Measurements from ENCODE around the gene ATP2C2.
A peak's percentile ranks its signal among the peaks of the same experiment; 100 is the strongest.

ATP2C2 gene

GRCh38 chr16:84502581-84502980 lies 134.2 kb downstream of the ATP2C2 start:
- H3K27ac ChIP-seq (ENCODE audit: low read length), result no peak overlapping the region
- H3K79me2 ChIP-seq (ENCODE audit: low read length), result no peaks in the 10 kb centered on the region
- H3K27me3 ChIP-seq (replicated peaks; ENCODE audit: insufficient read depth, low read length), result no peaks in the 10 kb centered on the region
- H3K36me3 ChIP-seq (replicated peaks; ENCODE audit: insufficient read depth, low read length), result no peaks in the 10 kb centered on the region
- H4K20me1 ChIP-seq (ENCODE audit: insufficient read depth, low read length), result no peaks in the 10 kb centered on the region
- no peaks in the 10 kb centered on the region for H3K9me2 ChIP-seq (replicated peaks; ENCODE audit: insufficient read depth, low read length)
- H3K9ac ChIP-seq (ENCODE audit: low read length), result no peak overlapping the region
- no peak overlapping the region for H3K4me2 ChIP-seq (ENCODE audit: low read depth, low read length)
- 0 out of 2 replicates have a peak, but pooled peaks cover 10% of the 10 kb centered on the region for H3K4me1 ChIP-seq (ENCODE audit: low read length)
- no peak for DNase-seq
- no peak for TF ChIP-seq CTCF (IDR thresholded peaks at IDR 0.05; ENCODE audit: low read length)
- no peak for TF ChIP-seq EZH2phosphoT487 (IDR thresholded peaks at IDR 0.05; ENCODE audit: low read length)
- no peak for TF ChIP-seq EZH2 (optimal IDR thresholded peaks at IDR 0.05; ENCODE audit: low read depth, low read length)
- H3F3A ChIP-seq (ENCODE audit: insufficient read depth, low read length), result peaks cover 6% of the 10 kb centered on the region; the same call in 1 of the 2 replicates
- H2AFZ ChIP-seq (ENCODE audit: low read length), result no peak overlapping the region
- no peaks in the 10 kb centered on the region for H3K9me3 ChIP-seq (replicated peaks; ENCODE audit: insufficient read depth, low read length)
- no peak overlapping the region for H3K4me3 ChIP-seq (ENCODE audit: low read length)

GRCh38 chr16:84503751-84504395 lies 135.5 kb downstream of the ATP2C2 start:
- peak overlapping the region; percentile 51; the same call in 1 of the 2 replicates for H3K9ac ChIP-seq (ENCODE audit: low read length)

GRCh38 chr16:84504420-84505248 lies 136.3 kb downstream of the ATP2C2 start, which contains the start of gene MEAK7:
Gene MEAK7 (minus strand): TSS chr16:84504659. CDS start chr16:84498086, 6,573 bp downstream.
- Histone ChIP-seq H3K79me2 (ENCODE audit: low read length) (no peaks in the 10 kb centered on the region), H4K20me1 (ENCODE audit: insufficient read depth, low read length) (no peaks in the 10 kb centered on the region), H2AFZ (ENCODE audit: low read length) (peak within 1 kb of the TSS; percentile 78), H3K4me1 (ENCODE audit: low read length) (0 out of 2 replicates have a peak, but pooled peaks cover 10% of the 10 kb centered on the region), H3K27me3 (replicated peaks; ENCODE audit: insufficient read depth, low read length) (no peaks in the 10 kb centered on the region), H3K4me3 (ENCODE audit: low read length) (peak within 1 kb of the TSS; percentile 77), H3K9me2 (replicated peaks; ENCODE audit: insufficient read depth, low read length) (no peaks in the 10 kb centered on the region), H3K4me2 (ENCODE audit: low read depth, low read length) (peak within 1 kb of the TSS; percentile 69), H3F3A (ENCODE audit: insufficient read depth, low read length) (peaks cover 6% of the 10 kb centered on the region; the same call in 1 of the 2 replicates), H3K9me3 (replicated peaks; ENCODE audit: insufficient read depth, low read length) (no peaks in the 10 kb centered on the region), H3K36me3 (replicated peaks; ENCODE audit: insufficient read depth, low read length) (no peaks in the 10 kb centered on the region), H3K9ac (ENCODE audit: low read length) (peak within 1 kb of the TSS; percentile 55), H3K27ac (ENCODE audit: low read length) (no peak within 1 kb of the TSS; the same call in 1 of the 2 replicates)
- TF ChIP-seq EZH2 (optimal IDR thresholded peaks at IDR 0.05; ENCODE audit: low read depth, low read length) (no peak), EZH2phosphoT487 (IDR thresholded peaks at IDR 0.05; ENCODE audit: low read length) (no peak), CTCF (IDR thresholded peaks at IDR 0.05; ENCODE audit: low read length) (no peak)
- peak; percentile 92 for DNase-seq

More at GRCh38 chr16:84503751-84504395, 135.5 kb downstream of the ATP2C2 start:
- Histone ChIP-seq H2AFZ (ENCODE audit: low read length) (peak overlapping the region; percentile 78), H3F3A (ENCODE audit: insufficient read depth, low read length) (peaks cover 6% of the 10 kb centered on the region; the same call in 1 of the 2 replicates), H4K20me1 (ENCODE audit: insufficient read depth, low read length) (no peaks in the 10 kb centered on the region), H3K4me3 (ENCODE audit: low read length) (peak overlapping the region; percentile 77), H3K27me3 (replicated peaks; ENCODE audit: insufficient read depth, low read length) (no peaks in the 10 kb centered on the region), H3K4me2 (ENCODE audit: low read depth, low read length) (peak overlapping the region; percentile 69), H3K36me3 (replicated peaks; ENCODE audit: insufficient read depth, low read length) (no peaks in the 10 kb centered on the region), H3K27ac (ENCODE audit: low read length) (no peak overlapping the region), H3K9me3 (replicated peaks; ENCODE audit: insufficient read depth, low read length) (no peaks in the 10 kb centered on the region), H3K9me2 (replicated peaks; ENCODE audit: insufficient read depth, low read length) (no peaks in the 10 kb centered on the region), H3K4me1 (ENCODE audit: low read length) (0 out of 2 replicates have a peak, but pooled peaks cover 10% of the 10 kb centered on the region), H3K79me2 (ENCODE audit: low read length) (no peaks in the 10 kb centered on the region)
- no peak for DNase-seq
- TF ChIP-seq CTCF (IDR thresholded peaks at IDR 0.05; ENCODE audit: low read length) (no peak), EZH2 (optimal IDR thresholded peaks at IDR 0.05; ENCODE audit: low read depth, low read length) (no peak), EZH2phosphoT487 (IDR thresholded peaks at IDR 0.05; ENCODE audit: low read length) (no peak)
